Superior temporal gyrus (tissue), 1 donor: ENCODE data around the gene C1R.
"Not testable (repeated sequence)": the region's sequence is repeated elsewhere in the genome, so short reads cannot be mapped to it uniquely, and the experiment has no call there.

Experiments
- DNase-seq: peaks from one replicate; pipeline ENCODE4 v3.0.0-alpha.2; 2016; ENCODE audit errors: extremely low spot score

Gene C1R

DNA sequence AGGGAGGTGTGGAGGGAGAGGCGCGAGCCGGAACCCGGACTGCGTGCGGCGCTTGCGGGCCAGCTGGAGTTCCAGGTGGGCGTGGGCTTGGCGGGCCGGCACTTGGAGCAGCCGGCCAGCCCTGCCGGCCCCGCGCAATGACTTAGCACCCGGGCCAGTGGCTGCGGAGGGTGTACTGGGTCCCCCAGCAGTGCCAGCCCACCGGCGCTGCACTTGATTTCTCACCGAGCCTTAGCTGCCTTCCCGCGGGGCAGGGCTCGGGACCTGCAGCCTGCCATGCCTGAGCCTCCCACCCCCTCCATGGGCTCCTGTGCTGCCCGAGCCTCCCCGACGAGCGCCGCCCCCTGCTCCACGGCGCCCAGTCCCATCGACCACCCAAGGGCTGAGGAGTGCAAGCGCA lies 54.8 kb downstream of the C1R start:
- DNase-seq = not testable (repeated sequence)

DNA sequence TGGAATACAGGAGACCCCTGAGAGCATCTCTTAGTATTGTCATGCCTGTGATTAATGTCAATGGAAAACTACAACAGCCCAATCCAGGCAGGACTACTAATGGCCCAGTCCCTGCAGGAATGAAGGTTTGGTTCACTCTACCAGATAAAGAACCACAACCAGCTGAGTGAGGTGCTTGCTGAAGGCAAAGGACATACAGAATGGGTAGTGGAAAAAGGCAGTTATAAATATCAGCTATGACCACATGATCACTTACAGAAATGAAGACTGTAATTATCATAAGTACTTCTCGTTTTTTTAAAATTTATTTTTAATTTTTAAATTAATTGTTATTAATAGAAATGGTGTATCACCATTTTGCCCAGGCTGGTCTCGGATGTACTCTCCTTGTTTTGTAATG lies 56.8 kb downstream of the C1R start:
- DNase-seq = no peak

DNA sequence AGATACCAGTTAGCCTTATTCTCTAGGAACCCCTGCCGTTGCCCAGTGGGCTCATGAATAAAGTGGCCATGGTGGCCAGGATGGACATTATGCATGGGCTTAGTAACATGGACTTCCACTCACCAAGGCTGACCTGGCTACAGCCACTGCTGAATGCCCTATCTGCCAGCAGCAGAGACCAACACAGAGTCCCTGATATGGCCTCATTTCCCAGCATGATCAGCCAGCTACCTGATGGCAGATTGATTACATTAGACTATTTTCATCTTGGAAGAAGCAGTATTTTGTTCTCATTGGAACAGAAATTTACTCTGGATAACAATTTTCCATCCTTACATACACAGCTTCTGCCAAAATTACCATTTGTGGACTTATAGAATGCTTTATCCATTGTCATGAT lies 57.8 kb downstream of the C1R start:
- no peak for DNase-seq

DNA sequence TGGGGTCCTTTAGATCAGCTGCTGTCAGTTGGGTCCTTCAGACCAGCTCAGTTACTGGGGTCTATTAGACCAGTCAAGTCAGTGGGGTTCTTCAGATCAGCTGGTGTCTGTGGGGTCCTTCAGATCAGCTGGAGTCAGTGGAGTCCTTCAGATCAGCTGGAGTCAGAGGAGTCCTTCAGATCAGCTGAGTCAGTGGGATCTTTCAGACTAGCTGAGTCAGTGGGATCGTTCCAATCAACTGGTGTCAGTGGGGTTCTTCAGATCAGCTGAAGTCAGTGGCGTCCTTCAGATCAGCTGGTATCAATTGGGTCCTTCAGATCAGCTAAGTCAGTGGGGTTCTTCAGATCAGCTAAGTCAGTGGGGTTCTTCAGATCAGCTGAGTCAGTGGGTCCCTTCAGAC lies 59.3 kb downstream of the C1R start:
- DNase-seq = no peak

DNA sequence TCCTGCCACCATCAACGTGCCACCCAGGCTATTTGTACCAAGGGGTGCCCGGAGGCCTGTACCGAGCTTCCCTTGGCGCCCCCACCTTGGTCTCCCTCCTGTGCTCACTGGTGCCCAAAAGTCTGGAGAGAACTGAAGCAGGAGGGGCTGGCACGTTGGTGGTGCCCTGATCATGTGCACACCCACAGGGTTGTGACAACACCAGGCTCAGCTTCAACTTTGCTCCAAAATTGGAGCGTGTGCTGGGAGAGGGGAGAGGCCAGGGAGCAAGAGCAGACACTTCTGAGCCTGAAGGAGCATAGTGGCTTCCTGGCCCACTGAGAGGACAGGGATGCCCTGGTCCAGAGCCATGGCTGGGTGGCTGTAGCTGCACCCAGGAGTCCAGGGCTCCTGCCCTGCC lies 60.9 kb downstream of the C1R start:
- DNase-seq = no peak
